Measurements from ENCODE around the gene NHSL1.

DNA sequence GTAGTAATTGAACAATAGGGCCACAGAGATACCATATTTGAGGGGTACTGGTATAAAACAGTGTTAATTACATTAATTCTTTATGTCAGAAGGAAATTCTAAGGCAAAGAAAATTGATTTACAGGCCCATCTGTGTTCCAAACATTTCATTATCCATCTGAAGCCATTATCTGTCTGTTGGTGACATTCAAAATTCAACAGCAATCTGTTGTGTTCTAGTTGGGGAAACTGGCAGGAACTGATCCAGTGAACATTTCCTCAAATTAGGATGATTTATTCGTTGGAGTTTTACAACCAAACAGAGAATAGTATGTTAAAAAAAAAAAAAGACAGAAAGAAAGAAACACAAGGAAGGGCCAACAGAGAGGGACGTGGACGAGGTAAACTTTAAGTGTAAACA is 65.2 kb downstream of the NHSL1 start:
- no peak for TF ChIP-seq POLR2A (IDR thresholded peaks at IDR 0.05; ENCODE audit: low read depth, low read length)
- no peak for TF ChIP-seq TAF1 (IDR thresholded peaks at IDR 0.05; ENCODE audit: borderline replicate concordance, low read depth, low read length)

All from GM12892 (cell line).